GM12875 (cell line): ENCODE measurements around the gene TMC4.
"Not testable (repeated sequence)": the region's sequence is repeated elsewhere in the genome, so short reads cannot be mapped to it uniquely, and the experiment has no call there.

Experiments used
- H3K4me3 ChIP-seq: one replicate; pipeline ENCODE4 v1.5.1; 2011; ENCODE audit warnings: low read depth, low read length, control low read depth
- TF ChIP-seq, protein P1 (sequence below): IDR thresholded peaks from 2 replicates; pipeline ENCODE4 v1.5.1; 2011; ENCODE audit warnings: low read depth, mild to moderate bottlenecking, control low read depth, inconsistent platforms, low read length, moderate library complexity, borderline replicate concordance; ENCODE audit not compliant: insufficient read depth

TMC4 gene

GRCh38 chr19:54180691-54181091, 7.7 kb upstream of the TMC4 start:
- TF ChIP-seq, protein P1, sequence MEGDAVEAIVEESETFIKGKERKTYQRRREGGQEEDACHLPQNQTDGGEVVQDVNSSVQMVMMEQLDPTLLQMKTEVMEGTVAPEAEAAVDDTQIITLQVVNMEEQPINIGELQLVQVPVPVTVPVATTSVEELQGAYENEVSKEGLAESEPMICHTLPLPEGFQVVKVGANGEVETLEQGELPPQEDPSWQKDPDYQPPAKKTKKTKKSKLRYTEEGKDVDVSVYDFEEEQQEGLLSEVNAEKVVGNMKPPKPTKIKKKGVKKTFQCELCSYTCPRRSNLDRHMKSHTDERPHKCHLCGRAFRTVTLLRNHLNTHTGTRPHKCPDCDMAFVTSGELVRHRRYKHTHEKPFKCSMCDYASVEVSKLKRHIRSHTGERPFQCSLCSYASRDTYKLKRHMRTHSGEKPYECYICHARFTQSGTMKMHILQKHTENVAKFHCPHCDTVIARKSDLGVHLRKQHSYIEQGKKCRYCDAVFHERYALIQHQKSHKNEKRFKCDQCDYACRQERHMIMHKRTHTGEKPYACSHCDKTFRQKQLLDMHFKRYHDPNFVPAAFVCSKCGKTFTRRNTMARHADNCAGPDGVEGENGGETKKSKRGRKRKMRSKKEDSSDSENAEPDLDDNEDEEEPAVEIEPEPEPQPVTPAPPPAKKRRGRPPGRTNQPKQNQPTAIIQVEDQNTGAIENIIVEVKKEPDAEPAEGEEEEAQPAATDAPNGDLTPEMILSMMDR: no peak
- no peak overlapping the region for H3K4me3 ChIP-seq

GRCh38 chr19:54179921-54180461, 7.0 kb upstream of the TMC4 start:
- no peak overlapping the region for H3K4me3 ChIP-seq
- TF ChIP-seq, protein P1: no peak

DNA sequence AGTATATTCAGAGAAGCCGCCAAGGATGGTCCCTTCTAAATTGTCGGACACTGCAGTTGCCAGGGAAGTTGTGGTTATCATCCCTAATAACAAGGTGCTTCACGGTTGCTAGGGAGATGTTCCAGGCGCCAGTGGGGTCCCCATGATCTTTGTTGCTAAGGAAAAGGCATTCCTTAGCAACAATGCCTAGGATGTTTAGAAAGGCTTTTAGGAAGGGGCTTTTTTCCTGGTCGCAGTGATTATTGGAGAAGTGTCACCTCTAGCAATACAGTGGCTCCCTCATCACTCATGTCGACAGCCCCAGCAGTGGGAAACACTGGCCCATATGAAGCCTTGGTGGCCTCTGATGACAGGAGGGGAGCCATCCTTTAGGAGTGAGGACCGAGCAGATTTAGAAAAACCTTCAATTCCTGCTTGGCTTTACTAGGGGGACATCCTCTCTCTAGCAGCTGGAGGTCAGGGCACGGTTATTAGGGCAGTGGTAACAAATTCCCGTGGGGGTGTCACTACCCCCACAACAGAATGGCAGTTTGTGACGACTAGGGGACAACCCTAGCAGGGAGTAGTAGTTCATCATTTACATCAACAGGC, 6.4 kb upstream of the TMC4 start:
- TF ChIP-seq, protein P1: no peak
- no peak overlapping the region for H3K4me3 ChIP-seq

DNA sequence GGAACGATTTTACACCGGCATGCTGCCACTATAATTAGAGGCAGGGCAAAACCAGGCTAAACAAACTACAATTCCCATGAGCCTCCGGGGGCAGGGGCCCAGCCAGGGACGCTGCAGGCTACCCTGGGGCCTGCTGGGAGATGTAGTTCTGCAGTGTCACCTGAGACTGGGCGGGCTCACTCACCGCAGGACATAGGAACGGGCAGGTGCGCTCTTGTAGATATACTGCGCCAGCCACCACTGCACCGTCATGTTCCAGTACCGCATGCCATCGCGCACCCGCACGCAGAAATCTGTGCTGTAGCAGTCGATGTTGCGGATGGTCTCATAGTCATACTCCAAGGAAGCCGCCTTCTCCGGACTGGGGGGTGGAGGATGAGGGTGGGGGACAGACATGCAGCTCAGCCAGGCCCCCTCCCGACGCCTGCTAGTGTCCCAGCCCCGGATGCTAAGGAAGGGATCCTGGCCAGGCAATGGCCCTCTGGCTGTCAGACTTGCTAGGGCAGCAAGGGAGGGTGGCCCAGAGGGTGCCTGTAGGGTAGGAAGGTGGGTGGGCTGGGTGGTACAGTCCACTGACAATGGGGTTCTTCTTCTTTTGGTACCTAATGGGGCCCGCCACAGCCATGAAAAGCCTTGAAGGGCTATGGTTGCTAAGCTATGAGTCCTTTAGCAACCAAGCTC, 5.8 kb upstream of the TMC4 start:
- H3K4me3 ChIP-seq: no peak overlapping the region
- TF ChIP-seq, protein P1: no peak

- TF ChIP-seq, protein P1: no peak
- H3K4me3 ChIP-seq: no peak overlapping the region
These were observed 1.2 kb upstream of the TMC4 start for GRCh38 chr19:54173951-54174834.

- no peak overlapping the region for H3K4me3 ChIP-seq
These were observed 369 bp upstream of the TMC4 start for GRCh38 chr19:54173359-54173699.

DNA sequence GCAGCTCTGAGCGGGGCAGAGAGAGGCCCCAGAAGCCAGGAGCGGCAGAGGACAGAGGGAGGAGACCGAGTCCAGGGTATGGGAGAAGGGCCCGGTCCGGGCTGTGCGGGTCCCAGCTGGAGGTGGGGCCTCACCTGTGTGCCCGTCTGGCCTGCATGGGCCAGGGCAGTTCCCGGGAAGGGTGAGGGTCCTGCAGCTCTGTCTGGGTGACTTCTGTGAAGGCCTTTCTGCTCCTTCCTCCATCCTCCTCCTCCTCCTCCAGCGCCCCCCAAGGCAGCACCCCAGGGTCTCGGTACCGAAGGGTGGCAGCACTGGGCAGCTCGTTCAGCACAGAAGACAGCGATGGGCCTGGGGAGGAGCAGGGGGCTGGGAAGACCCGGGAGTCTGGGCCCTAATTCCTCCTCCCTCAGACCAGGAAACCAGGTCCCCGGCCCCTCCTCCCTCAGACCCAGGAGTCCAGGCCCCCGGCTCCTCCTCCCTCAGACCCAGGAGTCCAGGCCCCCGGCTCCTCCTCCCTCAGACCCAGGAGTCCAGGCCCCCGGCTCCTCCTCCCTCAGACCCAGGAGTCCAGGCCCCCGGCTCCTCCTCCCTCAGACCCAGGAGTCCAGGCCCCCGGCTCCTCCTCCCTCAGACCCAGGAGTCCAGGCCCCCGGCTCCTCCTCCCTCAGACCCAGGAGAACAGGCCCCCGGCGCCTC, 1.1 kb downstream of the TMC4 start:
- not testable (repeated sequence) for H3K4me3 ChIP-seq

More at GRCh38 chr19:54173359-54173699, 369 bp upstream of the TMC4 start:
- TF ChIP-seq, protein P1: no peak
